GM12874 (cell line): ENCODE measurements around the gene DAB2IP.

Experiments used
- TF ChIP-seq, protein P1 (sequence below): IDR thresholded peaks from 2 replicates; pipeline ENCODE4 v1.5.1; 2011; ENCODE audit warnings: low read depth, mild to moderate bottlenecking, control low read depth, low read length, moderate library complexity; ENCODE audit not compliant: insufficient read depth

DAB2IP gene

GRCh38 chr9:121619545-121620324 lies 31.7 kb upstream of the DAB2IP start:
- TF ChIP-seq, protein P1, sequence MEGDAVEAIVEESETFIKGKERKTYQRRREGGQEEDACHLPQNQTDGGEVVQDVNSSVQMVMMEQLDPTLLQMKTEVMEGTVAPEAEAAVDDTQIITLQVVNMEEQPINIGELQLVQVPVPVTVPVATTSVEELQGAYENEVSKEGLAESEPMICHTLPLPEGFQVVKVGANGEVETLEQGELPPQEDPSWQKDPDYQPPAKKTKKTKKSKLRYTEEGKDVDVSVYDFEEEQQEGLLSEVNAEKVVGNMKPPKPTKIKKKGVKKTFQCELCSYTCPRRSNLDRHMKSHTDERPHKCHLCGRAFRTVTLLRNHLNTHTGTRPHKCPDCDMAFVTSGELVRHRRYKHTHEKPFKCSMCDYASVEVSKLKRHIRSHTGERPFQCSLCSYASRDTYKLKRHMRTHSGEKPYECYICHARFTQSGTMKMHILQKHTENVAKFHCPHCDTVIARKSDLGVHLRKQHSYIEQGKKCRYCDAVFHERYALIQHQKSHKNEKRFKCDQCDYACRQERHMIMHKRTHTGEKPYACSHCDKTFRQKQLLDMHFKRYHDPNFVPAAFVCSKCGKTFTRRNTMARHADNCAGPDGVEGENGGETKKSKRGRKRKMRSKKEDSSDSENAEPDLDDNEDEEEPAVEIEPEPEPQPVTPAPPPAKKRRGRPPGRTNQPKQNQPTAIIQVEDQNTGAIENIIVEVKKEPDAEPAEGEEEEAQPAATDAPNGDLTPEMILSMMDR = no peak

DNA sequence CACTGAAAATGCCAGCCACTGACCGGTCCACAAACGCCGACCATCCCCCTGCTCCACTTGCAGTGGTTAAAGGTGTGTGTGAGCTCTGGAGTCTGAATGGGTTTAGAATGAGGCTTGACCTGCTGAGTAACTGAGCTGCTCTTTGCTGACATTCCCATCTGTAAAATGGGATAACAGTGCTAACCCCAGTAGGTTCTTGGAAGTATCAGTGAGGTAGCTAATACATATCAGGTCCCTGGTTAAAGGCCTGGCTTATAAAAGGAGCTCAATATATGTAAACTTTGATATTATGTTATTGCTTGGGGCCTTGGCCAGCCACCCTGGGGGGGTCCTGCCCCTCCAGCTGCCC lies 31.1 kb upstream of the DAB2IP start:
- TF ChIP-seq, protein P1 = no peak

DNA sequence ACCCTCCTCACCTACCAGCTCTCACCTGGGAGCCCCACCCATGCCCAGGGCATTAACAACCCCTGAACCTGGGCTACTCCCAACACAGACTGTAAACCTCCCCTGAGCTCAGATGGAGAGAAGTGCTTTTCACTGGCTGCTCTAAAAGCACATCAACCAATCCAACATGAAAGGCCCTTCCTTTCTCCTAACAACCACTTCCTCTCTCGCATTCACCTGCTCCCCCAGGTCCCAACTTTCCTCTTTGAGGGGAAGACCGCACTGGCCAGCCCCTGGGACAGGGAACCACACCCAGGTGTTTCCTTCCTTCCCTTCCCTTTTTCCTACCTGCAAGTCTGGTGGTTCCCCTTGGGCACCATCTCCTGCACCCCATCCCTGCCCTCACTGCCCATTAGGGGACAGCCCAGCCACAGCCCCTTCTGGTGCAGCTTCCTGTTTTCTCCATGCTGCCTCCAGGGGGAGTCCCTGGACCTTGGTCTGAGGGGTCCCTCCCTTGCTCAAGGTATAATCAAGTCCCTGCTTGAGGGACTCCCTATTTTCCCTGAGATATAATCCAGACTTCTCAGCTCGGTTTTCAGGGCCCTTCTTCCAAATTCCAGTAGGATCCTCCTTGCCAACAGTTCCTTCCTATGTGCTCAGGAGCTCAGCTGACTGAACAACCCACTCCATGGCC lies 30.5 kb upstream of the DAB2IP start:
- TF ChIP-seq, protein P1 = peak; percentile 51

DNA sequence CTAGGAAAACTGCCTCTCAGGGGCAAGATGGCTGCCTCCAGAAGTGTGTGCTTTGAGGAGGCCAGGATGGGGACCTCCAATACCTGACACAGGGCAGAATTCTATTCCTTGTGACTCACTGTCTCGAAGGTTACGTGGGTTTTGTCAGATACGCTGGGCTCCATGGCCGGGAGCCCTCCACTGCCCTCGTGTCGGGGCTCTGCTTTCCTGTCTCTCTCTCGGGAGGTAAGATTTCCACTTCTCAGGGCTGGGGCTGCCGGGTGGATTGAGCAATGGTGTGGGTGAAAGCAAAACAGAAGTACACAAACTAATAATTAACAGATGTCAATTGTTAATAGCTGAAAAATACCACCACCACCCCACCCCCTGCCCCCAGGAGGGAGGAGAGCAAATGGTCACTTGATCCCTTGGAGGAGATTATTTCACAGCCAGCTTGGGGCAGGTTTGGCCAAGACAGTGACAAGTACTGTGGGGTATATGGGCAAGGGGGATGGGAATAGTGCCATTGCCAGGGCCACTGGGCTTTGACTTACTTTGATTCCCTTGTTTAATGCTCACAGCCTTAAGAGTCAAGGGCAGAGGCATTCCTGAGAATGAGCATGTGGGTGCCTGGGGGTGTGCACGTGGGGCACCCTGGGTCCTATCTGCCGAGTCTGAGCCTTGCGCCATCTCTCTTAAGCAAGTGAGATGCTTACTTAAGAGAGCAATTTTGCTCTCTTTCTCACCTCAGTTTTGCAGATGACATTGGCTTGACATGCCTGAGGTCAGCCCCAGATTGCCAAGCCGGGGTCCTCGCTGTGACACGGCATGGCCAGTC lies 28.8 kb upstream of the DAB2IP start:
- TF ChIP-seq, protein P1 = no peak

GRCh38 chr9:121625590-121625989 lies 25.8 kb upstream of the DAB2IP start:
- TF ChIP-seq, protein P1 = no peak

- TF ChIP-seq, protein P1 = no peak
Measured at GRCh38 chr9:121626012-121626411, 25.4 kb upstream of the DAB2IP start.

GRCh38 chr9:121627427-121627826 lies 24.0 kb upstream of the DAB2IP start:
- TF ChIP-seq, protein P1 = no peak
